HEK293T (cell line): ENCODE measurements around the gene ZNF622.

Source experiments
- BHLHE40 ChIP-seq: fragments of 450-650 bp; IDR thresholded peaks from 2 replicates; pipeline ENCODE4 v1.6.1; 2016; ENCODE audit warnings: mild to moderate bottlenecking, moderate library complexity, borderline replicate concordance
- CTBP1 ChIP-seq: fragments of 450-650 bp; IDR thresholded peaks from 2 replicates; pipeline ENCODE4 v1.6.1; 2016; ENCODE audit warnings: borderline replicate concordance
- HDGF ChIP-seq: fragments of 450-650 bp; IDR thresholded peaks from 2 replicates; pipeline ENCODE4 v1.6.1; 2017; ENCODE audit warnings: antibody characterized with exemption, borderline replicate concordance
- LEF1 ChIP-seq: fragments of 450-650 bp; IDR thresholded peaks from 2 replicates; pipeline ENCODE4 v1.6.1; 2017; ENCODE audit warnings: mild to moderate bottlenecking, borderline replicate concordance
- SUZ12 ChIP-seq: fragments of 450-650 bp; IDR thresholded peaks from 2 replicates; pipeline ENCODE4 v1.6.1; 2016; ENCODE audit warnings: mild to moderate bottlenecking
- TARDBP ChIP-seq: fragments of 450-650 bp; IDR thresholded peaks from 2 replicates; pipeline ENCODE4 v1.6.1; 2016

DNA sequence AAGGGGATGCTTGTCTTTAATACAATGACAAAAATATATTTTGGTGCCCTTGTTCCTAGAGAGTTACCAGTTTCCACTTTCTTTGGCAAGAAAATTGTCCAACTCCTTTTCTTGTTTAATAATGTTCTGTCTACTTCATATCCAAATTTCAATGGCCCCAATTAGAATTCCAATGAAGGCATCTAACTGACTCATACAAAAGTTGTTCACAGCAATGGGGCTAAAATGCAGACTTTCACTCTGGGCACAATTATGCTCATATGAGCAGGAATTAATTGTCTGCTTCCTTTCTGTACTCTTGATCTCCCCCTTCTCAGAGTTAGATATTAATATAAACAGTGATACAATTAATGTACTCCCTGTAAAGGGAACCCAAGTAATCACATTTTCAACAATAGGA lies 42.1 kb upstream of the ZNF622 start:
- TF ChIP-seq BHLHE40 (no peak), LEF1 (no peak), TARDBP (no peak), SUZ12 (no peak), CTBP1 (no peak), HDGF (no peak)
